IPS DF 6.9 (cell line): Measurements from ENCODE around the gene HKDC1.
"Not testable (repeated sequence)": the region's sequence is repeated elsewhere in the genome, so short reads cannot be mapped to it uniquely, and the experiment has no call there.

ENCODE experiments used
- DNase-seq: peaks from one replicate; pipeline ENCODE4 v3.0.0-alpha.2; 2013; ENCODE audit warnings: low read depth, low spot score
- H3K27ac ChIP-seq: one replicate; pipeline ENCODE4 v1.5.1; 2013; ENCODE audit warnings: low read length, control low read depth
- H3K27me3 ChIP-seq: 2 replicates; pipeline ENCODE4 v1.6.1; 2013; ENCODE audit warnings: mild to moderate bottlenecking, low read length; ENCODE audit not compliant: control insufficient read depth, insufficient read depth
- H3K36me3 ChIP-seq: 2 replicates; pipeline ENCODE4 v1.6.1; 2013; ENCODE audit warnings: low read length; ENCODE audit not compliant: control insufficient read depth, insufficient read depth
- H3K4me1 ChIP-seq: 2 replicates; pipeline ENCODE4 v1.6.1; 2013; ENCODE audit warnings: low read length; ENCODE audit not compliant: control insufficient read depth, insufficient read depth
- H3K4me3 ChIP-seq: 2 replicates; pipeline ENCODE4 v1.5.1; 2013; ENCODE audit warnings: mild to moderate bottlenecking, low read length
- H3K9me3 ChIP-seq: 2 replicates; pipeline ENCODE4 v1.6.1; 2013; ENCODE audit warnings: low read length, inconsistent platforms; ENCODE audit not compliant: control insufficient read depth, insufficient read depth
- WGBS: extraction: QIAGEN DNeasy Blood & Tissue Kit; methylation state at CpG from one replicate; pipeline ENCODE4 v1.1.7; 2013; ENCODE audit warnings: mixed read lengths, missing lambda C conversion rate; ENCODE audit not compliant: insufficient read length, insufficient coverage; 5-methylcytosine and 5-hydroxymethylcytosine counted together

The HKDC1 gene

DNA sequence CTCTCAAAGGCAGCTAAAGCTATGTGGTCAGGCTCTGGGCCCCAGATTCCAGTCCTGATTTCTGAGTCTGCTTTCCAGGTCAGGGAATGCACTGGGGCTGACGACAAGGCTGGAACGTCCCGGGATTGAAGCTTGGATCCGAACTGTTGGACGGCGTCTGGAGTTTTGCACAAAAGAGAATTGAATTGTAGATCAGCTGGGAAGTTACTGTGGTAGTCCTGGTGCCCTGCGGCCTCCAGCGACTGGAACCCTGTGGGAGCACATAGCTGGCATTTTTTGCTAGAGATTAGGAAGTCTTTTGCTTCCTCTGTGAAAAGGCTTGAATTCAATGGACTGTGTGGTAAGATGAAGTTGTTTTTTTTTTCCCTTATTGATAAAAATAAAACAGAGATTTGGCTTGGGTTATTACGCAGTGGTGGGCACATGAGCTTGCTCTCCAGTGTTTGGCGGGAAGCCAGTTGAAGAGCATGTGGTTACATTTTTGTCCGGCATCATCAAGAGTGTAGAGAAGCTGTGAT lies 58.4 kb downstream of the HKDC1 start, which contains the start of gene HK1:
Gene HK1, plus strand, starts transcription at position 51 of the 518 bp plus-strand sequence.
- Histone ChIP-seq H3K27me3 (no peaks in the 10 kb centered on the region), H3K4me1 (peaks cover 2% of the 10 kb centered on the region; the same call in 1 of the 2 replicates), H3K27ac (no peak within 1 kb of the TSS)

DNA sequence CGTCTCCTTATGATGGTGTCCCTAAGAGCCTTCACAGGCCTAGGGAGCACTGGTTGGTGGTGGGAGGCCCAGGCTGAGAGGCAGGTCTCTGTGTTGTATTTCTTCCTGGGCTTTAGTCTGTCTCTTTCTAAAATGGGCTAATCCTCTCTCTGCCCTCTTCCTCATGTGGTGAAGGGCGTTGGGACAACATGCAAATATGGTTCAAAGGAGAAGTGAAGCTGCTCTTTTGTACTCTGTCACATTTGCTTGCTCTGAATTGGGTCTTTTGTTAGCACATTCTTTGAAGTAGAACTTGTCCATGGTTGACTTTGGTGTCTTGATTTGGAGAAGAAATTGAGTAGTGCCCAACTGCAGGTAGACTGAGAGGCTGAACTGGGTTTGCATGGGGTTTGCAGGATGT lies 59.0 kb downstream of the HKDC1 start:
- no peak for DNase-seq
- no peak overlapping the region for H3K4me3 ChIP-seq
- H3K27ac ChIP-seq, result no peak overlapping the region
- WGBS, result no CpG with 5 or more reads among the region's 2 CpGs
- no peaks in the 10 kb centered on the region for H3K27me3 ChIP-seq
- no peaks in the 10 kb centered on the region for H3K9me3 ChIP-seq
- no peaks in the 10 kb centered on the region for H3K36me3 ChIP-seq
- peaks cover 2% of the 10 kb centered on the region; the same call in 1 of the 2 replicates for H3K4me1 ChIP-seq

More for the DNA sequence above, 58.4 kb downstream of the HKDC1 start, which contains the start of gene HK1:
- Histone ChIP-seq H3K4me3 (no peak within 1 kb of the TSS), H3K36me3 (no peaks in the 10 kb centered on the region), H3K9me3 (no peaks in the 10 kb centered on the region)
- no peak for DNase-seq
- no CpG with 5 or more reads among the region's 11 CpGs for WGBS

DNA sequence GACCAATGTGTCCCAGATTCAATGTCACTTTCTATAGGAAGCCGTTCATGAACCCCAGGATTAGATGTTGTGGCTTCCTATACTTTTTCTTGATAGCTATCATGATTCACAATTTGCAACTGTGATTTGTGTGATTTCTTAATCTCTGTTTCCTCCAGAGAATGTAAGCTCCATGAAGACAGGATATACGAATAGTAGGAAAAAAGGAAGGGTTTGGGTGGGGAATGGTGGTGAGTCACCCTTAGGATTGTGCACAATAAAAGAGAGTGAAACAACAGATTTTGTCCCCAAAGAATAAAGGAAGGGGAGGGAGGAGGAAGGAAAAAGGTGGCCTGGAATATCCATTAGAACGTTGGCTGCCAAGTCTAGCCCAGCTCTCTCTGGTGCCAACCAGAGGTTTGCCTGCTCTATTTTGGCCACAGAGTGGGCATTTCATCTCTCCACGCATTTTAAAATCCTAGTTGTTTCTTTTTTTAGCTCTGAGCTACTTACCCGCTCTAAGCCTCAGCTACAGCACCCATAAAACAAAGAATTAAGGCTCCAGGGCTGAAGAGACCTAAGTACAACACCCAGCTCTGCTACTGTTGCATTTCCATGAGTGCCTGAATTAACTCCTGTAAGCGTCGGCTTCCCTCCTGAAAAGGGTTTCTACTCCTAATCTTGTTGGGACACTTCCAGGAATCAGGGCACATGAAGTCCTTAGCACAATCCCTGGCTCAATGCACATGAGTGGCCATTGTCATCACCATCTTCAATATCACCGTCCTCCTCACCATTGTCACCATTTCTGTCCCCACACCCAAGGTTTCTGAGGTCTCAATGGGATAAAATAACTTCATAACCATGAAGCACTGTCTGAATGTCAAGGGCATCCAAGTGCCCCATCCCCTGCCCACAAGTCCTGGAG lies 61.6 kb downstream of the HKDC1 start:
- no peaks in the 10 kb centered on the region for H3K9me3 ChIP-seq
- H3K36me3 ChIP-seq, result no peaks in the 10 kb centered on the region
- no peaks in the 10 kb centered on the region for H3K27me3 ChIP-seq
- H3K4me3 ChIP-seq, result no peak overlapping the region
- WGBS, result no CpG with 5 or more reads among the region's 8 CpGs
- no peak for DNase-seq
- H3K27ac ChIP-seq, result no peak overlapping the region
- peaks cover 2% of the 10 kb centered on the region; the same call in 1 of the 2 replicates for H3K4me1 ChIP-seq

DNA sequence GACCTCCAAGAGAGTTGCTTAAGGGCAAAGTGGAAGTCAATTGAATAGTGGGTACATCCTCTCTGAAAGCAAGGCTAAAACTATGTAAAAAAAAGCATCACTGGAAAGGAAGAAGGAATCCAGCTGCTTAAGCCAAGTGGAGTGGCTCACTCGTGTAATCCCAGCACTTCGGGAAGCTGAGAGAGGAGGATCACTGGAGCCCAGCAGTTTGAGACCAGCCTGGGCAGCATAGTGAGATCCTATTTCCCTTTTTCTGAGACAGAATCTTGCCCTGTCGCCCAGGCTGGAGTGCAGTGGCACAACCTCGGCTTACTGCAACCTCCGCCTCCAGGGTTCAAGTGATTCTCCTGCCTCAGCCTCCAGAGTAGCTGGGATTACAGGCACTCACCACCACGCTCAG lies 64.3 kb downstream of the HKDC1 start:
- not testable (repeated sequence) for H3K4me1 ChIP-seq, H3K27ac ChIP-seq, H3K36me3 ChIP-seq, H3K27me3 ChIP-seq, H3K9me3 ChIP-seq, H3K4me3 ChIP-seq, DNase-seq
- no CpG with 5 or more reads among the region's 6 CpGs for WGBS

DNA sequence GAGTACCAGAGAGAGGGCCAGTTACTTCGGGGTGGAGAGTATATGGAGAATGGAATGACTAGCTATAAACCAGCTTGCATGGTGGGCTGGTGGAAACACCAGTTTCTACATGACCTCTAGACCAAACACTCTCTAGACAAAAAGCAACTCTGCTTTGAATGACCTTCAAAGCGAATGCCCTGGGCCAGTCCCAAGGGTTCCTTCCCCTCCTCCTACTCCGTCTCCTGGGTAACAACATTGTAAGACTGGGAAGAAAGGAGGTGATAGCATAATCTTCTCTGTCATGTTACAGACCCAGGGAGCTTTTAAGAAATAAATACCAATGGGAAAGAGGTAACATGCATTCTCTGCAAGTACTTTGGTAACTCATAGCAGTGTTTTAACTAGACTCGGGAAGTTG lies 65.6 kb downstream of the HKDC1 start:
- H3K27ac ChIP-seq, result no peak overlapping the region
- WGBS, result no CpG with 5 or more reads among the region's 4 CpGs

DNA sequence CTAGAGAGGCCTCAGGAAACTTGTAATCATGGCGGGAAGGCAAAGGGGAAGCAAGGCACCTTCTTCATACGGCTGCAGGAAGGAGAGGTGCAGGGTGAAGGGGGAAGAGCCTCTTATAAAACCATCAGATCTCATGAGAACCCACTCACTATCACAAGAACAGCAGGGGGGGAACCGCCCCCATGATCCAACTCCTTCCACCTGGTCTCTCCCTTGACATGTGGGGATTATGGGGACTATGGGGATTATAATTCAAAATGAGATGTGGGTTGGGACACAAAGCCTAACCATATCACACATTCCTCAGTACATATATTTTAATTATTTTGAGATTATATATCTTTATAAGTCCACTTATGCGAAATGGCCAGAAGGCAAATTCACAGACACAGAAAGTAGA lies 67.0 kb downstream of the HKDC1 start:
- Histone ChIP-seq H3K36me3 (no peaks in the 10 kb centered on the region), H3K27me3 (no peaks in the 10 kb centered on the region), H3K4me3 (no peak overlapping the region), H3K4me1 (no peaks in the 10 kb centered on the region), H3K9me3 (no peaks in the 10 kb centered on the region), H3K27ac (no peak overlapping the region)
- WGBS, result no CpG with 5 or more reads among the region's 4 CpGs
- DNase-seq, result no peak

More for the DNA sequence above, 65.6 kb downstream of the HKDC1 start:
- Histone ChIP-seq H3K36me3 (no peaks in the 10 kb centered on the region), H3K4me1 (no peaks in the 10 kb centered on the region), H3K27me3 (no peaks in the 10 kb centered on the region), H3K4me3 (no peak overlapping the region), H3K9me3 (no peaks in the 10 kb centered on the region)
- no peak for DNase-seq

DNA sequence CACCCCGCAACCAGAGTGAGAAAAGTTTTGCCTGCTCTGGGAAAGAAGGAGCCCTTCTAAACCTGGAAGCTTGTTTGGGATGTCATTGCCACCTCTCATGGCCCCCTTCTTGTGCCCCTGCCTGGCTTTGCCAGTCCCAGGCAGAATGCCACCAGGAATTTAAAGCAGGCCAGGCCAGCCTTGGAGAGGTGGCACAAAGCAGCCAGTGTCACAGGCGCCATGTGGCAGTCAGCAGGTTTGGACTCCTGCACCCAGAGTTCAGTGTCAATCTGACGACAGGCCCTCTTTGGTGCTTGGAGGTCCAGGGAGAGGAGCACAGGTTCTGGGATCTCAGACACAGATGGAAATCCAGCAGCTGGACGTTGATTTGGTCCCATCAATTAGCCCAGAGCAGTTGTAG lies 70.9 kb downstream of the HKDC1 start:
- Histone ChIP-seq H3K36me3 (no peaks in the 10 kb centered on the region), H3K9me3 (no peaks in the 10 kb centered on the region), H3K27me3 (no peaks in the 10 kb centered on the region), H3K27ac (no peak overlapping the region), H3K4me3 (no peak overlapping the region), H3K4me1 (no peaks in the 10 kb centered on the region)
- DNase-seq, result no peak
- no CpG with 5 or more reads among the region's 4 CpGs for WGBS

DNA sequence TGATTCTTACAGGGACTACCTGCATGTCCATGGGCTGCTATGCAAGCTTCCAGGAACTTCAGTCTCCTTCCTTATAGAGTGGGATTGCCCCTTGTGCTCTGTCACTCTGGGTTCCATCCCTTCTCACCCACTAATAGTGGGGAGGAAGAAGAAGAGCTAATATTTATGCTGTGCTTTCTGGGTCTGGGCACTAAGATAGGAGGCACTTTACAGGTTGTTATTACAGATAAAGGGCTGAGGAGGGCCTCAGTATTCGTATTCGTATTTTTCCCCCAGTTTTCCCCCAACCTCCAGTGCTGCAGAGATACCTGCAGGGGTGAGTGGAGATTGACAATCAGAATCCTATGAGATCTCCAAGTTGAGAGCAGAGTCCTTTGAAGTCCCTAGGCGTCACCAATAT lies 72.3 kb downstream of the HKDC1 start:
- no CpG with 5 or more reads among the region's 3 CpGs for WGBS
- Histone ChIP-seq H3K27me3 (no peaks in the 10 kb centered on the region), H3K4me3 (no peak overlapping the region), H3K36me3 (no peaks in the 10 kb centered on the region), H3K4me1 (no peaks in the 10 kb centered on the region; the same call in 1 of the 2 replicates), H3K9me3 (no peaks in the 10 kb centered on the region), H3K27ac (no peak overlapping the region)
- no peak for DNase-seq

DNA sequence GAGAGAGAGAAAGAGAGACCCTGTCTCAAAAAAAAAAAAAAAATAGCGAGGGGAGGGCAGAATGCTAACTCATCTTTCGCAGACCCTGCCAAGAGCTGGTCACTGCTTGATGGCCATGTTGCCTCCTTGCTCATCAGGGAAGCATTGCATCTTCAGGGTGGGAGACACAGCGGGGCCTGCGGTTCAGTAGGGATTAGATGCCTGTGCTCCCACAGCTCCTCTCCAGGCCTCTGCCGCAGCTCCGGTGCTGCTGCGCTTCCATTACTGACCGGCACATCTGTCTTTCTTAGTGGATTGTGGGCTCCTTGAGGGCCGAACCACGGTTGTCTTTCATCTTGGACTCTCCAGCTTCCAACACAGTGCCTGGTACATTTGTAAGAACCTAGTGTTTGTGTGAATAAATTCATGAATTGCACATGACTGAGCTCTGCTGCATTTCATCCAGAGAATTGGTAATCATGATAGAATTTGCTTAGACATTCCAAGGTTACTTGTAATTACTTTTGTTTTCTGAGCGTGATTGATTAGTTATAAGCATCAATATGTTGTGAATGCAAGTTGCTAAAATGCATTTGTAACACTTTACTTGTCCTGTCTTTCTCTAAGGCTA lies 75.0 kb downstream of the HKDC1 start:
- no peak for DNase-seq
- Histone ChIP-seq H3K36me3 (no peaks in the 10 kb centered on the region), H3K9me3 (no peaks in the 10 kb centered on the region), H3K27ac (no peak overlapping the region), H3K4me3 (no peak overlapping the region), H3K27me3 (no peaks in the 10 kb centered on the region), H3K4me1 (no peaks in the 10 kb centered on the region; the same call in 1 of the 2 replicates)
- WGBS, result no CpG with 5 or more reads among the region's 11 CpGs

DNA sequence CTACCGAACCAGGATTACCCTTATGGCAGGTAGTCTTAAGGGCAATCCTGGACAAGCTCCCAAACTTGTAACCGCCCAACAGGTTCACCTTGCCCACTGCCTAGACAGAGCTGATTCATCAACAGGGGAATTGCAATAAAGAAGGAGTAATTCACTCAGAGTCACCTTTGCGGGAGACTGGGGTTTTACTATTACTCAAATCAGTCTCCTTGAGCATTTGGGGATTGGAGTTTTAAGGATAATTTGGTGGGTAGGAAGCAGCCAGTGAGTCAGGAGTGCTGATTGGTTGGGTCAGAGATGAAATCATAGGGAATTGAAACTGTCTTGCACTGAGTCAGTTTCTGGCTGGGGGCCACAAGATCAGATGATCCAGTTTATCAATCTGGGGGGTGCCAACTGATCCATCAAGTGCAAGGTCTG lies 83.5 kb downstream of the HKDC1 start:
- Histone ChIP-seq H3K9me3 (no peaks in the 10 kb centered on the region), H3K27ac (no peak overlapping the region), H3K27me3 (no peaks in the 10 kb centered on the region), H3K36me3 (no peaks in the 10 kb centered on the region), H3K4me1 (no peaks in the 10 kb centered on the region), H3K4me3 (no peak overlapping the region)
- no peak for DNase-seq
- WGBS, result no CpG with 5 or more reads among the region's 3 CpGs
